HEK293 (cell line): Measurements from ENCODE around the gene JPH4.

Experiments
- CTCF ChIA-PET: fragments of 350-600 bp; formaldehyde crosslinking; extraction: SDS; loops from one replicate; lab custom pipeline; 2021; ENCODE audit warnings: antibody characterized with exemption; lab: Yijun Ruan, JAX
- POLR2A ChIA-PET: fragments of 300-600 bp; formaldehyde crosslinking; extraction: SDS; loops from one replicate; lab custom pipeline; 2020; ENCODE audit warnings: antibody characterized with exemption, inconsistent platforms; lab: Yijun Ruan, JAX
- H3K27ac ChIP-seq: fragments of 200-500 bp; sonication (Bioruptor generic); 2 replicates; pipeline ENCODE4 v1.5.1; 2014; ENCODE audit warnings: low read depth, low read length, control low read depth, inconsistent platforms; ENCODE audit errors: extremely low read depth
- H3K36me3 ChIP-seq, 2 experiments: fragments of 200-500 bp in 1 of 2; sonication (Bioruptor generic) in 1 of 2; 1 replicate in 1 of 2; 2 replicates in 1 of 2; pipeline ENCODE4 v1.5.1; 2014 to 2017; ENCODE audit warnings: inconsistent platforms in 2 of 2, low read length in 2 of 2; ENCODE audit not compliant: control insufficient read depth in 2 of 2, insufficient read depth in 1 of 2
- H3K4me1 ChIP-seq: fragments of 200-500 bp; sonication (Bioruptor generic); 2 replicates; pipeline ENCODE4 v1.5.1; 2014; ENCODE audit warnings: mild to moderate bottlenecking, low read length, inconsistent platforms; ENCODE audit not compliant: control insufficient read depth, insufficient read depth
- H3K4me3 ChIP-seq: 2 replicates; pipeline ENCODE4 v1.5.1; 2011; ENCODE audit warnings: low read depth, mild to moderate bottlenecking, control low read depth, low read length, moderate library complexity
- H3K9me3 ChIP-seq: fragments of 200-500 bp; sonication (Bioruptor generic); 2 replicates; pipeline ENCODE4 v1.5.1; 2014; ENCODE audit warnings: low read depth, low read length, inconsistent platforms; ENCODE audit not compliant: control insufficient read depth, insufficient read depth
- GLIS1 ChIP-seq: fragments of 450-650 bp; formaldehyde crosslinking; IDR thresholded peaks from 2 replicates; pipeline ENCODE4 v1.5.1; 2016; ENCODE audit warnings: missing biosample characterization, missing genetic modification characterization
- KLF1 ChIP-seq: fragments of 450-650 bp; formaldehyde crosslinking; IDR thresholded peaks from 2 replicates; pipeline ENCODE4 v1.5.1; 2016; ENCODE audit warnings: missing biosample characterization, missing genetic modification characterization
- PATZ1 ChIP-seq: fragments of 450-650 bp; formaldehyde crosslinking; IDR thresholded peaks from 2 replicates; pipeline ENCODE4 v1.5.1; 2016; ENCODE audit warnings: missing biosample characterization, missing genetic modification characterization
- PRDM2 ChIP-seq: fragments of 450-650 bp; formaldehyde crosslinking; IDR thresholded peaks from 2 replicates; pipeline ENCODE4 v1.5.1; 2016; ENCODE audit warnings: missing biosample characterization, missing genetic modification characterization, borderline replicate concordance
- SP7 ChIP-seq: fragments of 450-650 bp; formaldehyde crosslinking; IDR thresholded peaks from 2 replicates; pipeline ENCODE4 v1.5.1; 2016; ENCODE audit warnings: missing biosample characterization, missing genetic modification characterization
- ZBTB21 ChIP-seq: fragments of 450-650 bp; formaldehyde crosslinking; IDR thresholded peaks from 2 replicates; pipeline ENCODE4 v1.5.1; 2017; ENCODE audit warnings: missing biosample characterization, missing genetic modification characterization
- ZEB2 ChIP-seq: fragments of 450-650 bp; formaldehyde crosslinking; IDR thresholded peaks from 2 replicates; pipeline ENCODE4 v1.5.1; 2016; ENCODE audit warnings: missing biosample characterization, missing genetic modification characterization
- ZFHX2 ChIP-seq: fragments of 450-650 bp; formaldehyde crosslinking; conservative IDR thresholded peaks from 2 replicates; pipeline ENCODE4 v1.5.1; 2016; ENCODE audit warnings: missing biosample characterization, missing genetic modification characterization
- ZIC2 ChIP-seq: fragments of 450-650 bp; formaldehyde crosslinking; IDR thresholded peaks from 2 replicates; pipeline ENCODE4 v1.5.1; 2016; ENCODE audit warnings: missing biosample characterization, missing genetic modification characterization
- ZNF184 ChIP-seq: fragments of 450-650 bp; IDR thresholded peaks from 2 replicates; pipeline ENCODE4 v1.5.1; 2018; ENCODE audit warnings: missing biosample characterization, mild to moderate bottlenecking, missing genetic modification characterization
- ZNF513 ChIP-seq: fragments of 450-650 bp; IDR thresholded peaks from 2 replicates; pipeline ENCODE4 v1.5.1; 2018; ENCODE audit warnings: missing biosample characterization, missing genetic modification characterization
- TF ChIP-seq, protein P1 (sequence below): fragments of 450-650 bp; formaldehyde crosslinking; IDR thresholded peaks from 2 replicates; pipeline ENCODE4 v1.5.1; 2016; ENCODE audit warnings: missing biosample characterization, missing genetic modification characterization, low read depth
- TF ChIP-seq, protein P2 (sequence below): fragments of 450-650 bp; formaldehyde crosslinking; conservative IDR thresholded peaks from 2 replicates; pipeline ENCODE4 v1.5.1; 2016; ENCODE audit warnings: low read depth, missing biosample characterization, missing genetic modification characterization

The JPH4 gene

DNA sequence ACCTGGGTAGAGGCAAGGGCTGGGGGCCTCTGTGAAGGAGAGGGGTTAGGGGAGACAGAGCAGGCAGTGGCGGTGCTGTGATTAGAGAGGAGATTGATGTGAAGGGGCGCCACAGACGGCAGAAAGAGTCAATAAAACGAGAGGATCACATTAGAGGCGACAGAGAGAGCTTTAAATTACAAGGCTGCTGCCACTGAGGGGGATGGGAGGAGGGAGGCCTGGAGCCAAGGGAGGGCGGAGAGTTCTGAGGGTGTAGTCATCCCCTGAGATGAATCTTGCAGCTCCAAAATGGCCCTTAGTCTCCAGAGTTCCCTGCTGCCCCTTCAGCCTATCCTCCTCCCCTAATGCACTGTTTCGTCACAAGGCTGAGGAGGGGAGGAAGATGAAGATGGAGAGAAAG lies 39.8 kb downstream of the JPH4 start:
- no peak overlapping the region for H3K4me3 ChIP-seq
- H3K36me3 ChIP-seq: peaks cover 0 to 12% of the 10 kb centered on the region in 2 experiments; a peak in 2 of 3 replicates
- 0 out of 2 replicates have a peak, but pooled peaks have one; percentile 13 for TF ChIP-seq ZEB2 (tag by site-specific recombination)
- TF ChIP-seq ZIC2 (tag by site-specific recombination): no peak
- TF ChIP-seq PATZ1 (tag by site-specific recombination): 0 out of 2 replicates have a peak, but pooled peaks have one; percentile 12
- TF ChIP-seq GLIS1 (tag by site-specific recombination): 0 out of 2 replicates have a peak, but pooled peaks have one; percentile 6
- TF ChIP-seq ZFHX2 (tag by site-specific recombination): no peak
- TF ChIP-seq ZNF513 (tag by site-specific recombination): peak; percentile 45; the same call in 1 of the 2 replicates
- peak; percentile 63; the same call in 1 of the 2 replicates for TF ChIP-seq SP7 (tag by site-specific recombination)
- TF ChIP-seq KLF1 (tag by site-specific recombination): peak; percentile 26
- H3K4me1 ChIP-seq: peaks cover 5% of the 10 kb centered on the region
- ChIA-PET CTCF (interaction anchor here (0.6 to 3.2 kb wide), 18 partner anchors 9 to 1315 kb away, joined by 3 to 21 read pairs (median 5); no protein-coding TSS in a partner anchor), POLR2A (interaction anchor here (0.6 to 1.4 kb wide), 2 partner anchors 212 to 762 kb away, joined by 4 read pairs; no protein-coding TSS in a partner anchor)
- H3K27ac ChIP-seq: no peak overlapping the region
- H3K9me3 ChIP-seq: no peaks in the 10 kb centered on the region

DNA sequence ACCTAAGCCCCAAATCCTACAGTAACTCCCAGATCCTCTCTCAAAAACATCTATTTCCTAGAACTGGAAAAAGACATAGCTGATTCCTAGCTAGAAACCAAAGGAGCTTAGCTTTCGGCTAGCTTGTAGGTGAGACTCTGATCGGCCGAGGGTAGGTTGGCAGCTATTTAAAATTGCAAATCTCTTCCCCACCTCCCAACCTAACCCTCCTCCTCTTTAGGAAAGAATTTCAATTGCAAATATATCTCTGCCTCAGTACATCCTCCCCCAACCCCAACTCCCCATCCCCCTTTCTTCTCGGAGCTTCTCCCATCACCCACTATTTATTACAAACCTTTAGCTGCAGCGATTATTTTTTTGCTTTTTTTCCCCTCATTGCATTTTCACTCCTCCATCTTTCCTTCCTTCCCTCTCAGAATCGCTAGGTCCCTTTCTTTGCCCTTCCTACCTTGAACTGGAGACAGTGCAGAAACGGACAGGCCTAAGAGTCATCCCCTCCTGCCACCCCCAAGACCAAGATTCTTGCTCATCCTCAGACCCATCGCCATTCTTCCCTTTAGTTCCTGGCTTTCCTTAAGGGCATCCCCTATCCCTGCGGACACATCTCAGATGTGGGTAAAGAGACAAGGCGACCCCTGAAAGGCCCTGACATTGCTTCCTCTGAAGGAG lies 40.4 kb downstream of the JPH4 start:
- H3K36me3 ChIP-seq: peaks cover 0 to 12% of the 10 kb centered on the region in 2 experiments; a peak in 2 of 3 replicates
- no peak overlapping the region for H3K27ac ChIP-seq
- H3K9me3 ChIP-seq: no peaks in the 10 kb centered on the region
- ChIA-PET POLR2A (interaction anchor here (0.6 to 1.6 kb wide), 4 partner anchors 10 to 763 kb away, joined by 3 to 5 read pairs (median 4); no protein-coding TSS in a partner anchor), CTCF (interaction anchor here (0.6 to 3.2 kb wide), 14 partner anchors 8 to 1314 kb away, joined by 3 to 21 read pairs (median 6); no protein-coding TSS in a partner anchor)
- H3K4me3 ChIP-seq: no peak overlapping the region
- H3K4me1 ChIP-seq: peaks cover 5% of the 10 kb centered on the region
- TF ChIP-seq PRDM2 (tag by site-specific recombination) (no peak), GLIS1 (tag by site-specific recombination) (no peak), ZBTB21 (tag by site-specific recombination) (no peak), ZNF184 (tag by site-specific recombination) (no peak)
- TF ChIP-seq, protein P1, sequence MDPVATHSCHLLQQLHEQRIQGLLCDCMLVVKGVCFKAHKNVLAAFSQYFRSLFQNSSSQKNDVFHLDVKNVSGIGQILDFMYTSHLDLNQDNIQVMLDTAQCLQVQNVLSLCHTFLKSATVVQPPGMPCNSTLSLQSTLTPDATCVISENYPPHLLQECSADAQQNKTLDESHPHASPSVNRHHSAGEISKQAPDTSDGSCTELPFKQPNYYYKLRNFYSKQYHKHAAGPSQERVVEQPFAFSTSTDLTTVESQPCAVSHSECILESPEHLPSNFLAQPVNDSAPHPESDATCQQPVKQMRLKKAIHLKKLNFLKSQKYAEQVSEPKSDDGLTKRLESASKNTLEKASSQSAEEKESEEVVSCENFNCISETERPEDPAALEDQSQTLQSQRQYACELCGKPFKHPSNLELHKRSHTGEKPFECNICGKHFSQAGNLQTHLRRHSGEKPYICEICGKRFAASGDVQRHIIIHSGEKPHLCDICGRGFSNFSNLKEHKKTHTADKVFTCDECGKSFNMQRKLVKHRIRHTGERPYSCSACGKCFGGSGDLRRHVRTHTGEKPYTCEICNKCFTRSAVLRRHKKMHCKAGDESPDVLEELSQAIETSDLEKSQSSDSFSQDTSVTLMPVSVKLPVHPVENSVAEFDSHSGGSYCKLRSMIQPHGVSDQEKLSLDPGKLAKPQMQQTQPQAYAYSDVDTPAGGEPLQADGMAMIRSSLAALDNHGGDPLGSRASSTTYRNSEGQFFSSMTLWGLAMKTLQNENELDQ (tag by site-specific recombination): no peak
- TF ChIP-seq, protein P2, sequence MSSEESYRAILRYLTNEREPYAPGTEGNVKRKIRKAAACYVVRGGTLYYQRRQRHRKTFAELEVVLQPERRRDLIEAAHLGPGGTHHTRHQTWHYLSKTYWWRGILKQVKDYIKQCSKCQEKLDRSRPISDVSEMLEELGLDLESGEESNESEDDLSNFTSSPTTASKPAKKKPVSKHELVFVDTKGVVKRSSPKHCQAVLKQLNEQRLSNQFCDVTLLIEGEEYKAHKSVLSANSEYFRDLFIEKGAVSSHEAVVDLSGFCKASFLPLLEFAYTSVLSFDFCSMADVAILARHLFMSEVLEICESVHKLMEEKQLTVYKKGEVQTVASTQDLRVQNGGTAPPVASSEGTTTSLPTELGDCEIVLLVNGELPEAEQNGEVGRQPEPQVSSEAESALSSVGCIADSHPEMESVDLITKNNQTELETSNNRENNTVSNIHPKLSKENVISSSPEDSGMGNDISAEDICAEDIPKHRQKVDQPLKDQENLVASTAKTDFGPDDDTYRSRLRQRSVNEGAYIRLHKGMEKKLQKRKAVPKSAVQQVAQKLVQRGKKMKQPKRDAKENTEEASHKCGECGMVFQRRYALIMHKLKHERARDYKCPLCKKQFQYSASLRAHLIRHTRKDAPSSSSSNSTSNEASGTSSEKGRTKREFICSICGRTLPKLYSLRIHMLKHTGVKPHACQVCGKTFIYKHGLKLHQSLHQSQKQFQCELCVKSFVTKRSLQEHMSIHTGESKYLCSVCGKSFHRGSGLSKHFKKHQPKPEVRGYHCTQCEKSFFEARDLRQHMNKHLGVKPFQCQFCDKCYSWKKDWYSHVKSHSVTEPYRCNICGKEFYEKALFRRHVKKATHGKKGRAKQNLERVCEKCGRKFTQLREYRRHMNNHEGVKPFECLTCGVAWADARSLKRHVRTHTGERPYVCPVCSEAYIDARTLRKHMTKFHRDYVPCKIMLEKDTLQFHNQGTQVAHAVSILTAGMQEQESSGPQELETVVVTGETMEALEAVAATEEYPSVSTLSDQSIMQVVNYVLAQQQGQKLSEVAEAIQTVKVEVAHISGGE (tag by site-specific recombination): no peak
